CD4-positive, alpha-beta T cell treated with Interleukin-1 beta for 1 hour (primary cell): ENCODE measurements around the gene APBA1.
"Not testable (repeated sequence)": the region's sequence is repeated elsewhere in the genome, so short reads cannot be mapped to it uniquely, and the experiment has no call there.

Source experiments
- DNase-seq, 2 donors: peaks; one replicate each; pipeline ENCODE4 v3.0.0-alpha.2; 2020 to 2022

APBA1 gene

GRCh38 chr9:69470186-69470977, 201.8 kb downstream of the APBA1 start:
- DNase-seq: no peak

GRCh38 chr9:69469136-69469535, 203.0 kb downstream of the APBA1 start:
- DNase-seq: no peak

GRCh38 chr9:69468380-69468779, 203.8 kb downstream of the APBA1 start:
- no peak for DNase-seq

GRCh38 chr9:69466151-69466550, 206.0 kb downstream of the APBA1 start:
- DNase-seq: no peak

- DNase-seq: no peak
Observed at GRCh38 chr9:69465473-69465872, 206.7 kb downstream of the APBA1 start.

GRCh38 chr9:69463497-69464068, 208.6 kb downstream of the APBA1 start:
- no peak for DNase-seq

- no peak for DNase-seq
Observed at GRCh38 chr9:69462394-69462793, 209.8 kb downstream of the APBA1 start.

GRCh38 chr9:69461103-69461887, 210.9 kb downstream of the APBA1 start:
- DNase-seq: no peak

GRCh38 chr9:69460012-69460411, 212.2 kb downstream of the APBA1 start:
- DNase-seq: no peak

GRCh38 chr9:69458176-69458575, 214.0 kb downstream of the APBA1 start:
- no peak for DNase-seq

- DNase-seq: no peak
Observed at GRCh38 chr9:69456201-69456600, 216.0 kb downstream of the APBA1 start.

- DNase-seq: no peak
Observed at GRCh38 chr9:69455311-69455710, 216.9 kb downstream of the APBA1 start.

GRCh38 chr9:69454321-69454720, 217.8 kb downstream of the APBA1 start:
- DNase-seq: peak in 1 of 2 donors; percentile 11

GRCh38 chr9:69453746-69454145, 218.4 kb downstream of the APBA1 start:
- DNase-seq: no peak

- DNase-seq: no peak
Observed at GRCh38 chr9:69452110-69452782, 219.9 kb downstream of the APBA1 start.

- no peak for DNase-seq
Observed at GRCh38 chr9:69446496-69446895, 225.7 kb downstream of the APBA1 start.

- DNase-seq: no peak
Observed at GRCh38 chr9:69445251-69445650, 226.9 kb downstream of the APBA1 start.

- DNase-seq: no peak
Observed at GRCh38 chr9:69444791-69445190, 227.4 kb downstream of the APBA1 start.

- no peak for DNase-seq
Observed at GRCh38 chr9:69444021-69444420, 228.2 kb downstream of the APBA1 start.

GRCh38 chr9:69443178-69443577, 229.0 kb downstream of the APBA1 start:
- no peak for DNase-seq

- DNase-seq: no peak
Observed at GRCh38 chr9:69442486-69442885, 229.7 kb downstream of the APBA1 start.

- DNase-seq: peak; percentile 14 to 34
Observed at GRCh38 chr9:69440254-69440955, 231.8 kb downstream of the APBA1 start.

GRCh38 chr9:69439654-69440053, 232.5 kb downstream of the APBA1 start:
- not testable (repeated sequence) for DNase-seq
